GM12878 (cell line): ENCODE data around the gene SF3B2. TPM values are rescaled to one million over a fixed set of nuclear protein-coding genes. Genes with fewer than 3 reads are reported as not detected.

ENCODE experiments used
- ASH2L ChIP-seq: fragments of 300-600, 200-600 bp; sonication (generic); IDR thresholded peaks from 2 replicates; pipeline ENCODE4 v1.6.1; 2017; ENCODE audit warnings: low read depth, mild to moderate bottlenecking, borderline replicate concordance
- ATF2 ChIP-seq: IDR thresholded peaks from 2 replicates; pipeline ENCODE4 v1.6.1; 2012; ENCODE audit warnings: low read length, inconsistent platforms
- CHD2 ChIP-seq: IDR thresholded peaks from 2 replicates; pipeline ENCODE4 v1.6.1; 2011; ENCODE audit warnings: low read depth, low read length, improper control_type of control experiment, borderline replicate concordance
- IKZF1 ChIP-seq: fragments of 450-650 bp; conservative IDR thresholded peaks from 2 replicates; pipeline ENCODE4 v1.6.1; 2017; ENCODE audit warnings: antibody characterized with exemption, mild to moderate bottlenecking
- IRF5 ChIP-seq: fragments of 450-650 bp; IDR thresholded peaks from 2 replicates; pipeline ENCODE4 v1.6.1; 2017; ENCODE audit warnings: borderline replicate concordance
- JUNB ChIP-seq: IDR thresholded peaks from 2 replicates; pipeline ENCODE4 v1.6.1; 2016; ENCODE audit warnings: antibody characterized with exemption, mild to moderate bottlenecking
- MXI1 ChIP-seq: fragments of 150-350 bp; IDR thresholded peaks from 2 replicates; pipeline ENCODE4 v1.6.1; 2011; ENCODE audit warnings: low read depth, mild to moderate bottlenecking, inconsistent platforms, low read length, improper control_type of control experiment
- NFYB ChIP-seq: IDR thresholded peaks from 2 replicates; pipeline ENCODE4 v1.6.1; 2011; ENCODE audit warnings: low read depth, mild to moderate bottlenecking, low read length, improper control_type of control experiment, moderate library complexity; ENCODE audit not compliant: insufficient read depth
- NR2F1 ChIP-seq: fragments of 450-650 bp; conservative IDR thresholded peaks from 2 replicates; pipeline ENCODE4 v1.6.1; 2017; ENCODE audit warnings: mild to moderate bottlenecking
- POLR2AphosphoS5 ChIP-seq: IDR thresholded peaks from 2 replicates; pipeline ENCODE4 v1.6.1; 2011; ENCODE audit warnings: mild to moderate bottlenecking, low read length, inconsistent platforms
- SRF ChIP-seq, 2 experiments: IDR thresholded peaks; 2 replicates each; pipeline ENCODE4 v1.6.1; 2011; ENCODE audit warnings: low read depth in 2 of 2, low read length in 2 of 2, mild to moderate bottlenecking in 1 of 2, moderate library complexity in 1 of 2
- polyA plus RNA-seq, 11 experiments: library from polyadenylated mRNA; depleted of rRNA in 4 of 11; unstranded in 6 of 11; stranded (reverse) in 5 of 11; fragments of >200 nt; fragmentation: Nextera tagmentation in 4 of 11; fragmentation: Illumina TruSeq in 1 of 11; extraction: Ambion mirVana in 4 of 11; extraction: Trizol in 1 of 11; gene quantifications; 1 replicate in 1 of 11; 2 replicates in 10 of 11; pipeline versions ENCODE4 v1.2.1 to v1.2.3, GENCODE V29; 2011 to 2016; ENCODE audit warnings: inconsistent platforms in 2 of 11, missing spikeins in 2 of 11, low read depth in 1 of 11
- total RNA-seq, 4 experiments: library from RNA; depleted of rRNA in 3 of 4; stranded (reverse); fragments of >200 nt in 3 of 4; fragmentation: Illumina TruSeq in 1 of 4; extraction: Trizol in 1 of 4; gene quantifications; 2 replicates each; pipeline versions ENCODE4 v1.2.1 to v1.2.3, GENCODE V29; 2013 to 2021

The SF3B2 gene
- total and polyA plus RNA-seq, 10 of the 15 experiments (the other 5 are each of a cell fraction or from before 2014, with no cell fraction given) = 56.3 to 245 (median 144) TPM

GRCh38 chr11:66068923-66069714, 17.0 kb downstream of the SF3B2 start (continued):
- 0 out of 2 replicates have a peak, but pooled peaks have one; percentile 26 for TF ChIP-seq ATF2
- TF ChIP-seq MXI1 = no peak
- TF ChIP-seq JUNB = no peak
- no peak for TF ChIP-seq SRF (IDR thresholded peaks at IDR 0.05; ENCODE audit: low read depth in 2 of 2, low read length in 2 of 2)
- TF ChIP-seq NFYB = no peak
- TF ChIP-seq IRF5 = no peak
- TF ChIP-seq IKZF1 = no peak; the same call in 1 of the 2 replicates
- TF ChIP-seq ASH2L = no peak
- TF ChIP-seq POLR2AphosphoS5 = peak; percentile 44; the same call in 1 of the 2 replicates
- TF ChIP-seq NR2F1 = peak; percentile 61
- no peak for TF ChIP-seq CHD2
- TF ChIP-seq, all 136 proteins: peak for 18
